KG1 (cell line): ENCODE measurements around the gene VPS13D.
"Not testable (repeated sequence)": the region's sequence is repeated elsewhere in the genome, so short reads cannot be mapped to it uniquely, and the experiment has no call there.

Experiments used
- DNase-seq: peaks from one replicate; lab custom pipeline; 2025; lab: John Stamatoyannopoulos, UW

VPS13D gene

DNA sequence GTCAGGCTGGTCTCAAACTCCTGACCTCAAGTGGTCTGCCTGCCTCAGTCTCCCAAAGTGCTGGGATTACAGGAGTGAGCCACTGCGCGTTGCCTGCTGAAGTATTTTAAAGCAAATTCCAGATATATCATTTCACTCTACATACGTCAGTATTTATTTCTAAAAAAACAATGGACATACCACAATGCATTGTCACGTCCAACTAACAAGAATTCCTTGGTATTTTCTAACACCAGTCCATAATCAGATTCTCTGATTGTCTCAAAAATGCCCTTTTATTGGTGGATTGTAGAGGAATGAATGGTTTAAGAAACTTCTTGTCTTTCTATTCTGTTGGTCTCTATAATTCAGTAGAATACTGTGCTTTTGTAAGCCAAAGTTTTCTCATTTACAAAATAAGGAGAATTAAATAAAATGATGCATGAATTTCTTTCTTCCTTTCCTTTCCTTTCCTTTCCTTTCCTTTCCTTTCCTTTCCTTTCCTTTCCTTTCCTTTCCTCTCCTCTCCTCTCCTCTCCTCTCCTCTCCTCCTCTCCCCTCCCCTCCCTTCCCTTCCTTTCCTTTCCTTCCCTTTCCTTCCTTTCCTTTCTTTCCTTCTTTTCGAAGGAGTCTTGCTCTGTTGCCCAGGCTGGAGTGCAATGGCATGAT lies 55.8 kb downstream of the VPS13D start:
- no peak for DNase-seq

DNA sequence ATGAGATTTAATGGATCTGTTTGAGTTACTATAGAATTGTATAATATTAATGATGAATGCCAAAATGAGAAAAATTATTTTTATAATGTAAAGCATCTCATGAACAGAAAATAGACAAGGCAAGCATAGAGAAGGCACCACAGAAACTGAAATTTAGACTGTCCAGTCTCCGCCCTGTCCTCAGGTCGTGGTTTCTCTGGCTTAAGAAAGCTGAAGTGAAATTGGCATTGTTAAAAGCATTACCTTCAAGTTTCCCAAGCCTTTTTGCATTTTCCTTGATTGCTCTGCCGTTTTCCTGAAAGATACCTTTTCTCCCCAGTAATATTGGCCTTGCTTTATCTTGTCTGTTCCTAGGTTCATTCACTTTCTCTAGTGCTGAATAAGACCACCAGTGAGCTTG lies 58.0 kb downstream of the VPS13D start:
- DNase-seq = no peak

DNA sequence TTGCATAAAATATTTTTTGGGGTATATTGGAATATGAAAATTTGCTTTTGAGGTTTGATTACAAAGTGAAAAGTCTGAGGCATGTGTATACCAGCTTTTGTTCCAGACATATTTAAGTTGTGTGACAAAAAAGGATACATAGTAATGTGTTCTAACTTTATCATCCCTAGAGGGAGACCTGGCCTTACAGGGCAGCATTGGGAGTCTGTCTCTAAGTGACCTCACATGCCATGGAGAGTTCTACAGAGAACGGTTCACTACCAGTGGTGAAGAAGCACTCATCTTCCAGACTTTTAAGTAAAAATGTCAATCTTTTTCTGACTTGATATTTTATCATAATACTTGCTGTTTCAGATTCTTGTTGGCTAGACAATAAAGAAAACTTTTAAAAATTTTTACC lies 61.0 kb downstream of the VPS13D start:
- DNase-seq = no peak

GRCh38 chr1:12293416-12293815 lies 63.6 kb downstream of the VPS13D start:
- no peak for DNase-seq

DNA sequence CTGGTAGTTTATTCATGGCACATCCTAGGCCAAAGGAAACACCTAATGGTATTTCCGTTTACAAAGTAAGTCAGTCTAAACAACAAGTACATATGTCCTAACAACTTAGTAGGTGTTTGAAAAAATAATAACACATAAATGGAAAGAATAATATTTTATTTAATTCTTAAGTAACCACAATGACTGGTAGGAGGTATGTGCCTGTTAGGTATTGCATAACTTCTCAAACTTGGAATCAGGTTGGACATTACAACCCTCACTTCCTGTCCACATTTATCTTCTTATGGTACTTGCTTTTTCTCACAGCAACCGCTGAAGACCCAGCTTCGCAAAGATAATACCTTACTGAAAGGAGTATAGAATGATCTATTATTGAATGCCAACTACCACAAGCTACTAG lies 64.2 kb downstream of the VPS13D start:
- no peak for DNase-seq

GRCh38 chr1:12296016-12296415 lies 66.2 kb downstream of the VPS13D start:
- DNase-seq = no peak

DNA sequence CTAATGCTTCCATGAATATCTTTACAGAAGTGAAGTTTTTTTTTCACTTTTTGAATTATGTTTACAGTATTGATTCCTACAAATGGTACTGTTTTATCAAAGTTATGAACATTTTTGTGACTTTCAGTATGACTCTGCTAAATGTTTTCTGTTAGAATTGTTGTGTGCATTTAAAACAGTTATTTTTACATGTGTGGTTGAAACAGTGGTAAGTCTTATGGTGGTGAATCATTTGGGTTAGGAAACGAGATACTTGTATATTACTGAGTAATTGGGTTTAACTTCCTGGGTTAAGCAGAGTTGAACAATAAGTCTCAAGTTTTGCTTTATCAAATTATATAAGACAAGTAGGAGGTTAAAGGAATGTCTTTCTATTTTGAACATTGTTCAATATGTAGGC lies 66.8 kb downstream of the VPS13D start:
- DNase-seq = no peak

DNA sequence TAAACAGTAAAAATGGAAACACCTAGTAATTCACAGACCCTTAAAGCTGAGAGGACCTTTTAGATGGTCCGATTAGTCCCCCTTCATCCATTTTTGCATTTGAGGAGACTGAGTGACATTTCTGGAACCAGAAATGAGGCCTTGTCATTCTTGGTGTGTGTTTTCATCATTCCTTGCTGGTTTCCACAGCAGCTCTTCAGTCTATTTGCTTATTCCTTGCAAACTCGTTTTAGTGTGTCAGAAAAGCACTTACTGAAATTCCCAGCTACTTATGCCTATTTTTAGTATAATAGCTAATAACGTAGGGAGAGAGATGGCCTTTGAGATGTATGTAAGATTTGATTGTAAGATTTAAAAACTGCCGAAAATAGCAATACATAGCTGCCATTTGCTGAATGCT lies 70.9 kb downstream of the VPS13D start:
- DNase-seq = no peak

- no peak for DNase-seq
Observed at GRCh38 chr1:12301518-12302237, 71.8 kb downstream of the VPS13D start.

DNA sequence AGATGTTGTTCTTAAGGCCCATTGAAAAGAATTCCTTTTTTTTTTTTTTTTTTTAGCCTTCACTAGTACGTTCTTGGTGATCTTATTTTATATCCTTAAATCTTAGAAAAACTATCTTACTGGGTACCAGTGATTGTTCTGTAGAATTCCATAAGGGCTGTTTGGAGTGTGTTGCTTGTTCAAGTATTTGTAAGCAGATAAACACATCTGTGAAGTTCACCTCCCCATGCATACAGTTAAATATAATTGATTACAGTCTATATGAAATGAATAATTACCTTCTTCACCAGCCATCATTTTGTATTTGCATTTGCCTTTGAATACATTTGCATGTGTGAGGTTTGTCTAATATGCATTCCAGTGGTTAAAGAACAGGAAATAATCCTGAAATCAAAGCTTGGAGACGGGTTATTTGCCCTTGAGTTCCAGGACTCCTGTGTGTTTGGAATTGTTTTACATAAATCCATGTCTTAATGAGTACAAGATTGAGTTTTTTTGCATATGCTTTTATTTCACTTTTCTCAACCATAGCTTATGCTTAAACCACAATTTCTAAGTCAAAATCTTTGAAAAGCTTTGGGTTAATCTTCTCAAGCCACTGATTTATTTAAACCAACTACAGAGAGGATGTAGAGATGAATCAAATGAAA lies 73.1 kb downstream of the VPS13D start:
- DNase-seq = no peak

DNA sequence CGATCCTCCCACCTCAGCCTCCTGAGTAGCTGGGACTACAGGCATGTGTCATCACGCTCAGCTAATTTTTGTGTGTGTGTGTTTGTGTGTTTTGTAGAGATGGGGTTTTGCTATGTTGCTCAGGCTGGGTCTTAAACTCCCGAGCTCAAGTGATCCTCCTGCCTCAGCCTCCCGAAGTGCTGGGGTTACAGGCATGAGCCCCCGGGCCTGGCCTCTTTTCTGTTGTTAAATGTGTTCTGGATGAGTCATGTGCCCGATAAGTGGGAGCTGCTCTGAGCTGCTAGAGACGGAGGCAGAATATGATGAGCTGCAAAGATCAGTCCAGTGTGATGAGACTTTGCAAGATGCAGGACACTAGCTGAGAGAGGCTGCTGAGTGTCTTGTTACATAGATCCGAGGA lies 75.5 kb downstream of the VPS13D start:
- no peak for DNase-seq

DNA sequence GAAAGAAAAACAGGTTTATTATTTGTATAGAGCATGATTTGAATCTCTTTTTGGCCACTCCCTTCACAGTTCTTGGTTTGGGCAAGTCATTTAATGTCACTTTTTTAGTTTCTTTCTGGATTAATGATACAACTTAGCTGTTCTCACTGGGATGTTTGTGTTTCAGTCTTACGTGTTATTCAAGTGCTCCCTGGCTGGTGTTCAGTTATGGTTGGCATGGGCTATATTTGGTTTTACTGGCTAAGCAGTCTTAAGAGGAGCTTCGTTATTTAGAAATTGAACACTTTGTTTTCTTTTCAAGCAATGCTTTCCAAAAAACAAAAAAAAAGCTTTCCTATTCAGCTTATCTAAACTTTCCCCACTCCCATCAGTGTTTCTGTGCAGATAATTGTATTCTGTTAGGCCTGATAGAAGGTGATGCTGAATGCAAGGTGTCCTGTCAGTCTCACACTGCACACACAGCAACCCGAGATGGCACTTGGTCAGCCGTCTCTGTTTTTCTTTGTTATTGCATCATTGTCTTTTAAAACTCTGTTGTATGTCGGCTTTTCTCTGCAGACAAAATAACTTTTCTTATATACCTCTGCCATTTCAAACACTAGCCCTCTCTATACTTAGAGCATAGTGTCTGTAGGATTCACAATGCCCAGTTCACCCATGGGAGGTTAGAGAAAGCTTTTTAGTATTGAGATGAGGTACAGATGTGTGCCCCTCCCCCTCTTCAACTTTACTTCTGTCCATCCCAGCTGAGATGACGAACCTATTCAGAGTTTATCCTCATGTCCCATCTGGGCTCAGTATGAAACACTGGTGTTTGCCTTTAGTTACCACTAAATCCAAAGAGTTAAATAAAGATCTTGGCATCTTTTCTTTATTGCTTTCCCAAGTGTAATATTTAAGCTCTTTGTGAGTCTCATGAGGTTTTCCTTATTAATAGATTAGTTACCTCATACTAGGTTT lies 80.2 kb downstream of the VPS13D start:
- no peak for DNase-seq

DNA sequence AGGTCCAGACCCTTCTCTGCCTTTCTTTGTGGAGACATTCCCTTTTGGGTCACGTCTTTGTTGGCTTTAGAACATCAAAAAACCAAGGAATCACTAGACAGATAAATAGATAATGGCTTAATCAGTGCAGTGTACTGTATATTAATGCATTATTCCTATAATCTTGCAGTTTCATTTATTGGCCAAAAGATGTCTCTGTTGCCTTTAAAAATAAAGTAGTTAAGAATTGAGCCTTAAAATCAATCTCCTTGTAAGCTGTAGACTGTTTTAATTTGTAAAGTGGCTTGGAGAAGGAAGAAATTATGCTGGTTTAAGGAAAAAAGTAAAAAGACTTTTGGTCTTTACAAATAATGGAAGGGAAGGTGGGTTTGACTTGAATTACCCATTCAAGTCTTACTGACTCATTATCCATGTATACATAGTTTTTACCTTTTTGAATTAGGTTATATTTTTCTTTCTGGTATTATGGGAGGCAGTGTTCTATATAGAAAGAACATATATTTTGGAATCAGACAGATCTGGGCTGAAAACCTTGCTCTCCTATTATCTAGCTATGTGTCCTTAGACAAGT lies 84.6 kb downstream of the VPS13D start:
- no peak for DNase-seq

DNA sequence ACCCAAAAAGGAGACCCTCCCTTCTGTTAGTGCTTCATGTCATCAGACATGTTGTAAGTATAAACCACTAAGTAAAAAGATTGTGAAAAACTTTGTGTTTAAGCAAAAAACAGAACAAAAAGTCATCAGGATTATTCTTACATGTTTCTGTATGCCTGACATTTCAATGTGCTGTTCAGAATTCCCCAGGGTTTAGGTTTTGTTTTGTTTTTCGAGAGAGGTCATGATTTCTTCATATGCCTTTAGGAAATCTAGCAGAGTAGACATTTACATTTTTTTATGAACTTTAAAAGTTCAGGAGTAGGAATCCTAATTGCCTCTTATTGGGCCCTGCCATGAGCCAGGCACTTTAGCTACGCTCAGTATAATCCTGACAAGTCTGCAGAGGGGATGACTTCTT lies 85.3 kb downstream of the VPS13D start:
- DNase-seq = no peak

DNA sequence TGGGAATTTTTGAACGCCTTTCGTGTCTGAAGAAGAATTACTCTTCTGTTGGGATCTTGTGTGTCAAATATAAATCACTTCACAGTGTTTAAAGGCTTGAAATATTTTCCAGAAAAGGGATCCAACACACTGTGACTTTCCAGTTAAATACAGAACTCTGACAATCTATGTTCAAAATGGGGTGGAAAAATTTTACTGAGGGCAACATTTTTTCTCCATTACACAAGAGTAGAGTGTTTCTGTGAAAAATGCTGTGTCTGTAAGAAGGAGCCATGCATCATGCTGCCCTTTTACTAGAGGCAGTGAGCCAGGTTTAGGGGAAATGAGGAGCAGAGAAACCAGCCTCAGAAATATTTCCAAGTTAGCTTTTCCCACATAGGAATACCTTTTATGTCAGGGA lies 86.5 kb downstream of the VPS13D start:
- DNase-seq = no peak

DNA sequence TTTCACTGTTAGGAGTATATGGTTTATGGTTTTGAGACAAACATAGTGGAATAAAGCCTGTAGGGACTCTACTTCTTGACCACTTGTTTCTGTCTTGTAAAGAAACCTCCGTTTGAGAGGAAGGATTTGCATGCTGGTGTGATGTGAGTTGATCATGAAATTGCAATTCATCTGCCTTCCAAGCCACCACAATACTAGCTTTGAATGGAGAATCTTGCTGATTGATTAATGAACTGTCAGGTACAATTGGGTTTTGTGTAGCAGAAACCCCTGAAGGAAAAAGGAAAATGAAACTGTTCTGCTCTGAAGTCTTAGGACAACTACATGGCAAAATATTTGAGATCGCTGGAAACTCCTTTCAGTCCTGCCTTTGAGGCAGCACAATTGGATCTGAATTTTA lies 90.7 kb downstream of the VPS13D start:
- no peak for DNase-seq

- DNase-seq = no peak
Observed at GRCh38 chr1:12324423-12324822, 94.6 kb downstream of the VPS13D start.

GRCh38 chr1:12324973-12325372 lies 95.1 kb downstream of the VPS13D start:
- DNase-seq = not testable (repeated sequence)

DNA sequence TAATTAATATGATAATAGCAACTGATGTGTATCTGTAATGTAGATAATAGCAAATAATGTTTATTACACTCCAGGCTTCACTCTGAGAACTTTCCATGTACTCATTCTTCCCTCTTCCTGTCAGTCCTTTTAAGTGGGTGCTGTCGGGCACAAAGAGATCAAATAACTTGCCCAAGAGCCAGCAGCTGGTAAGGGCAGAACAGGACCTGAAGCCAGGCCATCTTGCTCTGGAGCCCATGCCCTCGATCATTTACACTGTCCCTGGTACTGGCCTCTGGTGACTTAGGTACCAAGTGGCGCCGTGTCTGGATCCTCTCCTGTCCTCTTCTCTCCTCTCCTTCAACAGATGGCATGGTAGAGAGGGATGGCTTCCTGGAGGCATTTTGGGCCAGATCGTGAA lies 97.2 kb downstream of the VPS13D start:
- no peak for DNase-seq

DNA sequence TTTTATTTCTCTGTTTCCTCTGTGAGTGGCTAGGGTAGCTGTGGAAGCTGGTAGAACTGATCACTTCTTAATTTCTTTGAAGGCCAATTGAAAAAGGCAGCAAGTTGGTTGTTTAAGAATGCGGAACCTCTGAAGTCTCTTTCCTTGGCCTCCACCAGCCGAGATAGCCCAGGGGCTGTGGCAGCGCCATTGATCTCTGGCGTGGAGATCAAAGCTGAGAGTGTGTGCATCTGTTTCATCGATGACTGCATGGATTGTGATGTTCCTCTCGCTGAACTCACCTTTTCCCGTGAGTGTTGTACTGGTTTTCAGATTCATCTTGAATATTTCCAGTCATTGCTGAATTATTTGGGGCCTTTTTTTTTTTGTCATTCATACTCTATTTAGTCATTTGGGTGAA lies 97.7 kb downstream of the VPS13D start:
- no peak for DNase-seq

DNA sequence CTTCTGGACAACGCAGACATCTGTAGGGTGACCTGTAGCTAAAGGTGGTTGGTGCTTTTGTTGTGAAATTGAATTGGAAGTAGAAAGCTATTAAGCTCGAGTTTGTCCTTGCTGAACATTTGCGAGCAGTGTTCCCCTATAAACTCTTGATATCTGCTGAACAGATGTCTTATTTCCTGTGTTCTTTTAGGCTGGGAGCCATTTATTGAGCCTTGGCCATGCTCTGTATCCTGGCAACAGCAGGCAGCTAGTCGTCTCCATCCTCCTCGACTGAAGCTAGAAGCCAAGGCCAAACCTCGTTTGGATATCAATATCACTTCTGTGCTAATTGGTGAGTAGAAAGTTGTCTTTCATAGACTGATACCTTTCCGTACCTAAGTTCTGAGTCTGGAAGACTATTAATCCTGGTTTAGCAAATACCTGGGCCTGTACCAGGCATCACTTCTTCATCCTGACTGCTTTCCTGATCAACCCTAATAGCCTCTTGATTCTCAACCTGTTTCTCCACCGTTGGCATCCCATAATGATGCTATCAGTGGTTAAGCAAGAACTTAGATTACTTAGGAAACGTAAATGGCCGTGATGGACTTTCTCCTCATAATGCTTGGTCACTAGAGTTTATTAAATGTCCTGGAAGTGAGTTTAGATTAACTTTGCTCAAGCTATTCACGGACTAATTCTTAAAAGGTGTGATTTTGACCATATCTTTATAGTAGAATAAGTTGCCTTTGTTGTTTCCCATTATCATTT lies 103.4 kb downstream of the VPS13D start:
- no peak for DNase-seq
